HG03097 (cell line): Measurements from ENCODE around the gene HOXA3.

ENCODE experiments used
- ATAC-seq: cut with Tn5 transposase; IDR thresholded peaks from one replicate; pipeline ENCODE4 v1.9.1; 2021; ENCODE audit not compliant: unreplicated experiment, low FRiP score

Gene HOXA3

GRCh38 chr7:27189997-27190748 lies 37.8 kb upstream of the HOXA3 start:
- no peak for ATAC-seq

DNA sequence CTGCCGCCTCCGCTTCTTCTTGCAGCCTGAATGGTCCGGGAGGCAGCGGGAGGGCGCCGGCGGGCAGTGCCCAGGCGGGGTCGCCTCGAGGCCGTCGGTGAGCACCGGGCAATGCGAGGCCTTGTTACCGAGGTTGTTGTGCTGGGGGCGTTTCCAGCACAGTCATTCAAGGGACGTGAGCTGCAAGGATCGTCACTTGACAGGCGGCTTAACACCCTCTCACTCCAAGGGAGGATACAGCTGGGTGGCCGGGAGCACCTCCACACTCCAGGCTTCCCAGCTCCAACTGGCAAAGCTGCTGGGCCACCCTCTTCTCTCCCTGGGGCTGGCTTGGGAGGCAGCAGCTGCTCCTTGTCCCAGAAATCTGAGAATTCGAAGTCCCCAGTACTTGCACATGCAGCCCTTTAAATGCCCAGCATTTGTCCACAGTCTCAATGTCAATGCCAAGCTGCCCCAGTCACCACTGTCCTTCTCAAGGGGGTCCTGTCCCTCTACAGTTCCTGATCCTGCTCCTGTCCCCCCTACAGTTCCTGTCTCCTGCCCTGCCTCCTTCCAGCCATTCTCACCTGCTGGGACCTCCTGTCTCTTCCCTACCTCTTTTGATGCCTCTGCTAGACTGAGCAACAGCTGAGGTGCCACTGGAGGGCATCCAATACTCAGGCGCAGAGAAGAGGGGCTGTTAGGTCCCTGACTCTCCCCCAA lies 37.1 kb upstream of the HOXA3 start:
- no peak for ATAC-seq

GRCh38 chr7:27188386-27189294 lies 36.3 kb upstream of the HOXA3 start:
- no peak for ATAC-seq

DNA sequence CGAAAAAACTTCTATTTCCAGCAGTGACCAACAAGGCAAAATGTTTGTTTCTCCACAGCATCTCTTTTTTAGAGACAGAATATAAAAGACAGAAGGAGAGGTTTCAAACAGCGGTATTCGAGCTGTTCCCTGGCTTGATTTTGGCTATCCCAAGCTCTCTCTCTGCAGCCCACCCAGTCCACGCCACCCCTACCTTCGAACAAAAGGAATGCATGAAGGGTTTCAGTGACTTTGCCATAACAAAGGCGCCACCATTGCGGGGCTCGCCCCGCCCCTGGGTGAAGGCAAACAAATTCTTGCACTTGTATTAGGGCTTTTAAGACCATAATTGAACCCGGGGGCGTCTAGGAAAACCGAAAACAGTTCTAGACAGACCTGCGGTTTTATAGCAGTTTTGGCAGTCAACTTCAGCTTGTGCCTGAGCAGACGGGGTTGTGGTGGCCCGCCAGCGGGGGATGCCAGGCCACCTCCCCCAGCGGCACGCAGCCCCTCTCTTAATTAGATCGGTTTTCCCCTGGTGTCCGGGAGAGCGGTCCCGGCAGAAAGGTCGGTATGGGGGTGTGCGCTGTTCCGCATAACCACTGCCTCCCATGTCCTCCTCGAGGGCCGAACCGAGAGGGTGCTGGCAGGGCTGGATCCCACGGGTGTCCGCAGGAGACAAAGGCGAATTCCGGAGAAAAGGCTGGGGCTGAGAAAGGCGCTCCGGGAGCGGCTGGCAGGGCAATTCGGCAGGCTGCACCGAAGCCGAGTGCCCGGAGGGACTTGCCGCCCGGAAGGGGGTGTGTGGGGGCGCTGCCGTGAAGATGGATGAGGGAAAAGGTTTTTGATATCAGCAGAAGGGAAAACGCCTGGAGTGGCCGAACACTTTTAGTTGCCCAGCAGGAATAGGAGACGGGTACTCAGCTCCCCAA lies 35.3 kb upstream of the HOXA3 start:
- no peak for ATAC-seq

DNA sequence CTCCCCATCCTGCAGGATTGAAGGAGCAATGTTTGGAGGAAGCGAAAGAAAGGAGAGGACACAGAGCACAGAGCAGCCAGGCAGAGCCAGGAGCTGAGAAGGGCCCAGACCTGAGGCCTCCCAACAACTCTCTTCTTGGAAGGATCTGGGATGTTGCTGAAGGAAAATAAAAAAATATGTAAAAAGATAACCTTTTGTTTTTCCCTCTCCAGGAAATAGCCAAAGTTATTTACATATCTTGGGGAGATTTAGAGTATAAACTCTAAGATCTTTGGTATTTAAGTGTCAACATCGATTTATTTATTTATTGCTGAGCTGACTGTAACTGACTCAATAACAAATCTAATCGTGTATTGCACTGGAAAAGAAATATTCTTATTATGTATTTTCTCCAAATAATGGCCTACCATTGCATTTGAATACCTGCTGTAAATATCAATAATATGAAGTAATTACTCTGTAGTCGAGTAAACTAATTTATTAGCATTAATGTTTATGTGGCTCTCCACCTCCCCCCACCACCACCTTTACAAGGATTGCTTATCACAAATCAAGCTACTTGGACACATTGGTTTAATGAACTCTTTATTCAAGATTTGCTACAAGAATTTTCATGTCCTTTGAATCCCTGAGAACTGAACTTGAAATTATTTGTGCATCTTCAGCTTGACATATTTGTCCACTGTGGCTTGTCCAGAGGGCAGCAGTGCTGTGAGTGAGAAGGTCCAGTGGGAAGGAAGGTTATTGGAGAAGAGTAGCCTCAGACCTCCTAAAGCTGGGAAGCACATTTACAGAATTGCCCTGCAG lies 34.5 kb upstream of the HOXA3 start:
- ATAC-seq, result no peak

DNA sequence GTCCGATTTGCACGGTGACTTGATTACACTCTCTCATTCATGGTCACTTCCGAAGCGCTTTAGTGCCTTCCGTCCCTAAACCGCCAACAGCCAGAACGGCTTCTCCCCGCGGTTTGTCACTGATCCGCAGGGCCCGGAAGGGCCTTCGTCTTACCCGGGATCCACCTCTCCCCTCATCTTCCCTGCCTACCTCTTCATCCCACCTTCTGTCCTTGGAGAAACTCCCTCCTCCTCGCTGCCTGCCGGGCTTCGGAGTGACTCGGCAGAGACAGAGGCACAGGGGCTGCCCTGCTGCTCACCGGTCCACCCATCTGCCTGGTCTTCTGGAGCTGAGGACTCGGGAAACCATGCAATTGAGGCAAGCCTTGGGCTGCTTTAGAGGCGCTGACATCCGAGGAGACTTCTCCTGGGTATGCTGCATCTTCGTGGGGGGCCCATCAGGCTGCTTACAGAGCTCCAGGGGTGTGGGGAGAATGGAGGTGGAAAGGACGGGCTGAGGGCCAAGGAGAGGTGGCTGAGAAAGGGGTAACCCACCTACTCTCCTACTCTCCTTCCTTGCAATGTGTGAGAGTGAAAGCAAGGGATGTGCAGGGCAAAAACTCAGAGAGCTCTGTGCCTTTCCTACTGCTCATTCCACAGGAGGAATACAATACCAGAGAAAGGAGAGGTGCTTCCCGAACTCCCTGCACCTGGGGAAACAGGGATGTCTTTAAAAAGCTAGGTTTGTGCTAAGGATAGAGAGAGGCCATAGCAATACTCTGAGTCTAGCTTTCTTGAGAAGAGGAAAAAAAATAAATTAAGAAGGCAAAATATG lies 33.7 kb upstream of the HOXA3 start:
- ATAC-seq, result no peak

DNA sequence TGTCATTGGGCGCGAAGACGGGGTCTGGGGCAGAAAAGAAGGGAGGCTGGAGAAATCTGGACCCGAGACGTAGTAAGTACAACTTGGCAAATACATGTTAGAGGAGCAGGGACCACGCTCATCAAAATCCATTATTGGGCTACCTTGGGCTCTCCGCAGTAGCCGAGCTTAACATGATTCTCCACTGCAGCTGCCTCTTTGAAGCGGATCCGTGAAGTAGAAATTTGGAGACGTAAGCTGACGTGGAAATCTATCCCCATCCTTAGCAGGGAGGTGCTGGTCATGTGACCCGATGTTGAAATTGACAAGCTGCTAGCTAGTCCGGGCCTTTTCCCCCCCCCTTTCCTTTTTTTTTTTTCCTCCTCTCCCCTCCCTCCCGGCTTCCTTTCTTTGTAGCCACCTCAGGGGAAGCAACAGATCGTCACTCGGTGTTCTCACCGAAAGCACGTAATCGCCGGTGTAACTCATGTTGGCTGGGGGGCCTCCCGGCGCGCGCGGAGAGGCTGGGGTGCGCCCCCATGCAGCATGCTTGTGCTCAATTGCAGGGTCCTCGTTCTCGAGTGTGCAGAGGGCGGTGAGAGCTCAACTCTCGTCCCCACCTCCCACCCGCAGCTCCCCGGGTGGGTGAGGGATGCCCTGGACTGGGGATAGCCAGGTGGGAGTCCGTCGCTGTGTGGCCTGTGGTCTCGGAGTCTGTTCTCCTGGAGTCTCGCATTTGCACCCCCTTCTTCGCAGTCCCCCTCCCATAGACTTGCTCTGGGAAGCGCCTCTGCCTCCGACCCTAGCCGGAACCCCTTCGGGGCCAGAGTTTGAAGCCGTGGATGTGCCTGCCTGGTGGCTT lies 32.9 kb upstream of the HOXA3 start, which contains the start of gene HOXA11:
Gene HOXA11 (minus strand): TSS at position 220 of the 841 bp plus-strand sequence. CDS start 88 bp downstream, at position 132.
- no peak for ATAC-seq

DNA sequence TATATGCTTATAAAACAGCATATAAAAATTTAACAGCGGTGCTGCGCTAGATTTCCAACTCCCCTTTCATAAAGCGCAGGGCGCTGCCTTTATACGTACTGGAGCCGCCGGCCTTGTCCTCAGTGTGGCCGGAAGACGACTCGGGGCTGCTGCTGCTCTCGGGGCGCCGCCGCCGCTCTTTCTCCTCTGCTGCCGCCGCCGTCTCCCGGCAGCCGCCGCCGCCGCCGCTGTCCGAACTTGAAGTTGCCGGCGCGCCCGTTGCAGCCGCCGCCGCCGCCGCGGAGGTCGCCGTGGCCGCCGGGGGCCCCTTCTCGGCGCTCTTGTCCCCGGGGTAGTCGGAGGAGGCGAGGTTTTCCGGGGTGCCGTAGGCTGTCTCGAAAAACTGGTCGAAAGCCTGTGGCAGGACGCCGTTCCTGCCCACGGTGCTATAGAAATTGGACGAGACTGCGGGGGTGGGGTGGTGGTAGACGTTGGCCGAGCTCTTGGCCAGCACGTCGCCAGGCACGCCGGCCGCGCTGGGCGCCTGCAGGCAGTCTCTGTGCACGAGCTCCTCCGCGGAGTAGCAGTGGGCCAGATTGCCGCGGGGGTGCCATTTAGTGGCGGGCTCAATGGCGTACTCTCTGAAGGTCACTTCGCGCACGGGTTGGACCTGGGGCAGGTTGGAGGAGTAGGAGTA lies 32.1 kb upstream of the HOXA3 start:
- no peak for ATAC-seq

DNA sequence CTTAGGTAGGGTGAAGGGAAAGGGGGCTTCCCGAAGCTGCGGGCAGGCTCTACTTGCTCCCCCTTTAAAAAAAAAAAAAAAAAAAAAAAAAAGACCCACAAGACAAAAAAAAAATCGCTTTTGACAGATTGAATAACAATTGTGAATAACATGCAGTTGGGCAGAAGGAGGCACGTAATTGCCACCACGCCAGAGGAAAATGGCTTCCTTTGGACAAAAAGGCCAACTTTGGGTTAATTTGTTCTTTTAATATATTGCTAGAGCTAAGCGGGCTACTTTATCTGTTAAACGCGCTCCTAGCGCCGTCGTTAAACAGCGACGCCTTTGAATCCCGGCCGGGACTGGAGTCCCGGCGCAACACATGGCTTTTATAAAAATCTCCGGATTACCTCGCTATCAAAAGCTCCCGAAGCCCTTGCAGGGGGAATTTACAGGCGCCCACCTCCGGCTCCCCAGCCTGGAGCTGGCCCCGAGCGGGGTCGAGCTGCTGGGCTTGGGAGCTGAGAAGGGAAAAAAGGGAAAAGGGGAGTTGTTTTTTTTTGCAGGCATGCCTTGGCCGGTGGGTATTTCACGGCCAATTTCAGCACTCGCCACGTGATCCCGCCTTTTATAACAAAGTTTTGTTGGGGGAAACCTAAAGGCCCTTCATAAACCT lies 31.4 kb upstream of the HOXA3 start:
- no peak for ATAC-seq

GRCh38 chr7:27182861-27183681 lies 30.7 kb upstream of the HOXA3 start:
- no peak for ATAC-seq

GRCh38 chr7:27182285-27182841 lies 30.0 kb upstream of the HOXA3 start:
- no peak for ATAC-seq

DNA sequence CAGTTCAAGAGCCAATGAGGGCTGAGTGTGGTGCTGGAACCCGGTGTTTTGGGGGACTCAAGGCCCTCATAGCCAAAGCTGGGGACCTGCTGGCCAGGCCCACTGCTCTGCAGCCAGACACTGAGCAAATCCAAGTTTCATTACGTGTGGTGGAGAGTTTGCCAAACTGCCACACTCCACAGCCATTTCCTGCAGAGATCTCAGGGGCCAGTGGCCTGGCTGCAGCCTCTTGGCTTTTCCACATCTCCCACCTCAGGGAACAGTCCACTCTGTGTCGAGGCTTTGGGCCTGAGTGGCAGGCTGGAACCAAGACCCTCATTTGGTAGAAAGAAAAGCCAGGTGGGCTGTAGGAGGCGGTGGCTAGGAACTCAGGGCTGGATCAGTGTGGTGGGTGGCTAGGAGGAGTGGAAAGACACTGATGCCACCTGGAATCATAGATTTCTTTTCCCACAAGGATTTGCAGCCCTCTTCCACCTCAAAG lies 29.5 kb upstream of the HOXA3 start:
- ATAC-seq, result no peak

- no peak for ATAC-seq
Measured at GRCh38 chr7:27180431-27181420, 28.3 kb upstream of the HOXA3 start.
